ENCODE measurements around the gene NELL2.

- no peak for TF ChIP-seq CTCF (IDR thresholded peaks at IDR 0.05; ENCODE audit: insufficient read depth, low read length)
- no peak for TF ChIP-seq SPI1 (IDR thresholded peaks at IDR 0.05; ENCODE audit: borderline replicate concordance, low read depth)
- TF ChIP-seq POLR2AphosphoS5 (IDR thresholded peaks at IDR 0.05; ENCODE audit: low read depth), result no peak
- TF ChIP-seq REST (IDR thresholded peaks at IDR 0.05; ENCODE audit: insufficient replicate concordance, low read depth), result no peak
Observed at GRCh38 chr12:44885902-44886301, 9.8 kb upstream of the NELL2 start.
